Activated CD8-positive, alpha-beta T cell treated with anti-CD3 and anti-CD28 coated beads for 36 hours (primary cell): ENCODE data around the gene RALGDS. TPM values are rescaled to one million over a fixed set of nuclear protein-coding genes. Genes with fewer than 3 reads are reported as not detected.

Experiments
- ATAC-seq: fragments of 200-7000 bp; cut with Tn5 transposase; one replicate; pipeline ENCODE4 v1.10.0; 2021; ENCODE audit warnings: mild to moderate bottlenecking, moderate library complexity
- CTCF ChIA-PET: fragments of 350-600 bp; sonication (Branson Sonifier 250); formaldehyde crosslinking; loops from one replicate; lab custom pipeline; 2021; ENCODE audit warnings: antibody characterized with exemption; lab: Charles Lee
- POLR2A ChIA-PET: fragments of 350-600 bp; sonication (Branson Sonifier 250); formaldehyde crosslinking; loops from one replicate; lab custom pipeline; 2021; ENCODE audit warnings: antibody characterized with exemption; lab: Charles Lee
- DNase-seq: peaks from one replicate; pipeline ENCODE4 v3.0.0-alpha.2; 2020
- H3K27ac Mint-ChIP-seq: one replicate; pipeline ENCODE4 v1.8.0; 2021; ENCODE audit warnings: mild to moderate bottlenecking, mixed read lengths
- H3K27me3 Mint-ChIP-seq: one replicate; pipeline ENCODE4 v1.8.0; 2021; ENCODE audit warnings: mixed read lengths
- H3K36me3 Mint-ChIP-seq: one replicate; pipeline ENCODE4 v1.8.0; 2021; ENCODE audit warnings: low read depth, mixed read lengths
- H3K4me1 Mint-ChIP-seq: one replicate; pipeline ENCODE4 v1.8.0; 2021; ENCODE audit warnings: low read depth, mixed read lengths
- H3K4me3 Mint-ChIP-seq: one replicate; pipeline ENCODE4 v1.8.0; 2021; ENCODE audit warnings: mild to moderate bottlenecking, moderate library complexity, mixed read lengths
- H3K9me3 Mint-ChIP-seq: one replicate; pipeline ENCODE4 v1.8.0; 2021; ENCODE audit warnings: mixed read lengths
- CTCF ChIP-seq: fragments of 200-600 bp; IDR thresholded peaks from one replicate; pipeline ENCODE4 v1.8.0; 2022; ENCODE audit warnings: antibody characterized with exemption, mild to moderate bottlenecking
- intact Hi-C: fragments of 100-400 bp; cut with micrococcal nuclease; formaldehyde crosslinking; loops from one replicate; pipeline ENCODE4 v1.10.0; 2022
- total RNA-seq, 2 experiments: library from RNA; stranded (reverse); gene quantifications; one replicate each; pipeline ENCODE4 v1.2.3, GENCODE V29; 2021

RALGDS gene
- total RNA-seq, 2 experiments from 2014 or later: 80.5 to 88.2 TPM

GRCh38 chr9:133067813-133068212 is 53.2 kb downstream of the RALGDS start:
- Mint-ChIP-seq H3K27me3 (no peaks in the 10 kb centered on the region), H3K9me3 (no peaks in the 10 kb centered on the region), H3K36me3 (peaks cover 4% of the 10 kb centered on the region), H3K4me1 (peaks cover 2% of the 10 kb centered on the region), H3K27ac (no peak overlapping the region), H3K4me3 (no peak overlapping the region)
- DNase-seq (no peak), ATAC-seq (no peak)
- ChIA-PET CTCF (interaction anchor here (0.8 to 1.0 kb wide), 2 partner anchors 34 to 46 kb away, joined by 3 read pairs; no protein-coding TSS in a partner anchor), POLR2A (no interaction called here)
- no peak for TF ChIP-seq CTCF
- intact Hi-C loops: no loop called here

- H3K27ac Mint-ChIP-seq: no peak overlapping the region
- H3K9me3 Mint-ChIP-seq: no peaks in the 10 kb centered on the region
- ChIA-PET CTCF (interaction anchor here (1.0 kb wide), 1 partner anchor 35 kb away, joined by 3 read pairs; no protein-coding TSS in a partner anchor), POLR2A (no interaction called here)
- peaks cover 4% of the 10 kb centered on the region for H3K36me3 Mint-ChIP-seq
- H3K4me3 Mint-ChIP-seq: no peak overlapping the region
- intact Hi-C loops: no loop called here
- TF ChIP-seq CTCF: no peak
- ATAC-seq (no peak), DNase-seq (no peak)
- peaks cover 4% of the 10 kb centered on the region for H3K4me1 Mint-ChIP-seq
- no peaks in the 10 kb centered on the region for H3K27me3 Mint-ChIP-seq
These were observed 54.0 kb downstream of the RALGDS start for GRCh38 chr9:133067006-133067405.

- POLR2A ChIA-PET: no interaction called here
- ATAC-seq: no peak
These were observed 54.7 kb downstream of the RALGDS start for GRCh38 chr9:133066181-133066983.

GRCh38 chr9:133065070-133065388 is 56.0 kb downstream of the RALGDS start:
- no peak for TF ChIP-seq CTCF

More at GRCh38 chr9:133066181-133066983, 54.7 kb downstream of the RALGDS start:
- CTCF ChIA-PET: interaction anchor here (1.0 kb wide), 1 partner anchor 35 kb away, joined by 3 read pairs; no protein-coding TSS in a partner anchor
- H3K36me3 Mint-ChIP-seq: no peaks in the 10 kb centered on the region
- peaks cover 5% of the 10 kb centered on the region for H3K4me1 Mint-ChIP-seq
- H3K4me3 Mint-ChIP-seq: no peak overlapping the region
- no peaks in the 10 kb centered on the region for H3K9me3 Mint-ChIP-seq
- no peaks in the 10 kb centered on the region for H3K27me3 Mint-ChIP-seq
- intact Hi-C loops: no loop called here
- no peak for TF ChIP-seq CTCF
- no peak for DNase-seq
- no peak overlapping the region for H3K27ac Mint-ChIP-seq

More at GRCh38 chr9:133065070-133065388, 56.0 kb downstream of the RALGDS start:
- intact Hi-C loops: no loop called here
- ChIA-PET POLR2A (no interaction called here), CTCF (interaction anchor here (1.0 kb wide), 1 partner anchor 79 kb away, joined by 3 read pairs; no protein-coding TSS in a partner anchor)
- Mint-ChIP-seq H3K9me3 (no peaks in the 10 kb centered on the region), H3K27me3 (no peaks in the 10 kb centered on the region), H3K36me3 (no peaks in the 10 kb centered on the region), H3K27ac (no peak overlapping the region), H3K4me1 (peaks cover 17% of the 10 kb centered on the region), H3K4me3 (no peak overlapping the region)
- ATAC-seq (no peak), DNase-seq (no peak)
